Osteoblast (primary cell): ENCODE measurements around the gene HNF1A. TPM values are rescaled to one million over a fixed set of nuclear protein-coding genes. Genes with fewer than 3 reads are reported as not detected.

Experiments used
- DNase-seq: peaks from one replicate; pipeline ENCODE4 v3.0.0; 2011; ENCODE audit warnings: low spot score, mixed read lengths; ENCODE audit not compliant: insufficient read length; ENCODE audit errors: missing footprints
- H2AFZ ChIP-seq: 2 replicates; pipeline ENCODE4 v1.6.0; 2011; ENCODE audit warnings: mild to moderate bottlenecking, low read length
- H3K27ac ChIP-seq: 2 replicates; pipeline ENCODE4 v1.5.1; 2011; ENCODE audit warnings: mild to moderate bottlenecking, low read depth, low read length, moderate library complexity
- H3K27me3 ChIP-seq: 2 replicates; pipeline ENCODE4 v1.6.0; 2012; ENCODE audit warnings: mild to moderate bottlenecking, control low read depth, inconsistent platforms, low read length, moderate library complexity; ENCODE audit not compliant: insufficient read depth
- H3K36me3 ChIP-seq: 2 replicates; pipeline ENCODE4 v1.5.1; 2011; ENCODE audit warnings: mild to moderate bottlenecking, low read length, control low read depth, moderate library complexity; ENCODE audit not compliant: insufficient read depth
- H3K4me1 ChIP-seq: 2 replicates; pipeline ENCODE4 v1.5.1; 2011; ENCODE audit warnings: mild to moderate bottlenecking, low read length, control low read depth, moderate library complexity; ENCODE audit not compliant: insufficient read depth
- H3K4me2 ChIP-seq: 2 replicates; pipeline ENCODE4 v1.6.0; 2011; ENCODE audit warnings: mild to moderate bottlenecking, low read length; ENCODE audit not compliant: insufficient read depth
- H3K4me3 ChIP-seq: fragments of 200-600 bp; sonication (generic); 3 replicates; pipeline ENCODE4 v1.5.1; 2012; ENCODE audit warnings: mild to moderate bottlenecking, low read length, inconsistent platforms; ENCODE audit not compliant: insufficient read depth
- H3K79me2 ChIP-seq: 2 replicates; pipeline ENCODE4 v1.6.0; 2012; ENCODE audit warnings: mild to moderate bottlenecking, low read length, control low read depth, inconsistent platforms; ENCODE audit not compliant: insufficient read depth
- H3K9me3 ChIP-seq: 2 replicates; pipeline ENCODE4 v1.5.1; 2011; ENCODE audit warnings: low read depth, low read length, control low read depth
- H4K20me1 ChIP-seq: 2 replicates; pipeline ENCODE4 v1.6.0; 2012; ENCODE audit warnings: mild to moderate bottlenecking, low read length, control low read depth; ENCODE audit not compliant: insufficient read depth
- total RNA-seq: library from RNA; depleted of rRNA; stranded (reverse); fragments of >200 nt; gene quantifications from 2 replicates; pipeline ENCODE4 v1.2.3, GENCODE V29; 2012
- TF ChIP-seq, protein P1 (sequence below): IDR thresholded peaks from 2 replicates; pipeline ENCODE4 v1.5.1; 2011; ENCODE audit warnings: mild to moderate bottlenecking, low read depth, low read length, moderate library complexity; ENCODE audit errors: extremely low read depth

Gene HNF1A, protein sequence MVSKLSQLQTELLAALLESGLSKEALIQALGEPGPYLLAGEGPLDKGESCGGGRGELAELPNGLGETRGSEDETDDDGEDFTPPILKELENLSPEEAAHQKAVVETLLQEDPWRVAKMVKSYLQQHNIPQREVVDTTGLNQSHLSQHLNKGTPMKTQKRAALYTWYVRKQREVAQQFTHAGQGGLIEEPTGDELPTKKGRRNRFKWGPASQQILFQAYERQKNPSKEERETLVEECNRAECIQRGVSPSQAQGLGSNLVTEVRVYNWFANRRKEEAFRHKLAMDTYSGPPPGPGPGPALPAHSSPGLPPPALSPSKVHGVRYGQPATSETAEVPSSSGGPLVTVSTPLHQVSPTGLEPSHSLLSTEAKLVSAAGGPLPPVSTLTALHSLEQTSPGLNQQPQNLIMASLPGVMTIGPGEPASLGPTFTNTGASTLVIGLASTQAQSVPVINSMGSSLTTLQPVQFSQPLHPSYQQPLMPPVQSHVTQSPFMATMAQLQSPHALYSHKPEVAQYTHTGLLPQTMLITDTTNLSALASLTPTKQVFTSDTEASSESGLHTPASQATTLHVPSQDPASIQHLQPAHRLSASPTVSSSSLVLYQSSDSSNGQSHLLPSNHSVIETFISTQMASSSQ
- total RNA-seq: not detected in 2 replicates

GRCh38 chr12:120978296-120979219, at the start of gene HNF1A:
TSS of gene HNF1A (plus strand) at chr12:120978543. CDS start at chr12:120978769, 226 bp downstream.
- H3K27me3 ChIP-seq: peaks cover 3% of the 10 kb centered on the region
- no peaks in the 10 kb centered on the region for H3K9me3 ChIP-seq
- H3K4me3 ChIP-seq: no peak within 1 kb of the TSS
- H3K36me3 ChIP-seq: no peaks in the 10 kb centered on the region
- no peaks in the 10 kb centered on the region for H4K20me1 ChIP-seq
- no peak within 1 kb of the TSS for H2AFZ ChIP-seq
- H3K4me2 ChIP-seq: no peak within 1 kb of the TSS
- no peak within 1 kb of the TSS for H3K27ac ChIP-seq
- H3K4me1 ChIP-seq: no peaks in the 10 kb centered on the region
- TF ChIP-seq, protein P1, sequence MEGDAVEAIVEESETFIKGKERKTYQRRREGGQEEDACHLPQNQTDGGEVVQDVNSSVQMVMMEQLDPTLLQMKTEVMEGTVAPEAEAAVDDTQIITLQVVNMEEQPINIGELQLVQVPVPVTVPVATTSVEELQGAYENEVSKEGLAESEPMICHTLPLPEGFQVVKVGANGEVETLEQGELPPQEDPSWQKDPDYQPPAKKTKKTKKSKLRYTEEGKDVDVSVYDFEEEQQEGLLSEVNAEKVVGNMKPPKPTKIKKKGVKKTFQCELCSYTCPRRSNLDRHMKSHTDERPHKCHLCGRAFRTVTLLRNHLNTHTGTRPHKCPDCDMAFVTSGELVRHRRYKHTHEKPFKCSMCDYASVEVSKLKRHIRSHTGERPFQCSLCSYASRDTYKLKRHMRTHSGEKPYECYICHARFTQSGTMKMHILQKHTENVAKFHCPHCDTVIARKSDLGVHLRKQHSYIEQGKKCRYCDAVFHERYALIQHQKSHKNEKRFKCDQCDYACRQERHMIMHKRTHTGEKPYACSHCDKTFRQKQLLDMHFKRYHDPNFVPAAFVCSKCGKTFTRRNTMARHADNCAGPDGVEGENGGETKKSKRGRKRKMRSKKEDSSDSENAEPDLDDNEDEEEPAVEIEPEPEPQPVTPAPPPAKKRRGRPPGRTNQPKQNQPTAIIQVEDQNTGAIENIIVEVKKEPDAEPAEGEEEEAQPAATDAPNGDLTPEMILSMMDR: no peak
- H3K79me2 ChIP-seq: no peaks in the 10 kb centered on the region
- DNase-seq: peak; percentile 31

DNA sequence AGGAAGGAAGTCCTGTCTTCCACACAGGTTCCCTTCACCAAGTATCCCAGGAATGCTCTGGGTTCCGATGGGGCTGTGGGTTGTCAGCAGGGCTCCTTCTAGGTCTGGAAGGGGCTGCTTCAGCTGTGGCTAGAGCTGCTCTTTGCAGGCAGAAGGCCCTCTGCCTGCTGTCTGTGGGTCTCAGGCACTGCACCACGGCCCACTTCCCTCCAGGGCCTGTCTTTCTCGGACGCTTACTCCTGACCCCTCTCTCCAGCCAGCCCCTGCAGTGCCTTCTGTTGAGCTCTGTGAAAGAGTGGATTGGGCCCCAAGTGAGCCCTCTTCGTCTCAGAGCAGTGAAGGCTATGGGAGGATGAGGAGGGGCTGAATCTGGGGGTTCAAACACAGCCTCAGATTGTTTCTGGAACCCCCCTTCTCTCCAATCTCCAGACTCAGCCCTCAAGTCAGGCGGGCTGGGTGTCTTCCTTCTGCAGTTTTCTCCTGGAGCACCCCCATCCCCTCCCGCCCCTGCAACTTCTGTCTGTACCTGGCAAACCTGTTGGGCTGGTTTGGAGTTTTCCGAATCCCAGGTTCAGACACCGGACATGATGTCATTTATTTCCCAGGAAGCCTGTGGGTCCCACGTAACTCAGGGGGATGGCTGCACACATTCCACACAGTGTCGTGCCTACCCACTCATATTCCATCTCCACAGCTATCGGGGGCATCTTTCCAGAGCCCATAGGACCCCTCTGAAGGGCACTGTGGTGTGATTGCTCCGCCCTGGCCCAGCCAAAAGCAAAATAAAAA, 49.3 kb upstream of the HNF1A start:
- no peak overlapping the region for H3K4me3 ChIP-seq
- H3K4me1 ChIP-seq: no peaks in the 10 kb centered on the region
- peak overlapping the region; percentile 77 for H2AFZ ChIP-seq
- no peaks in the 10 kb centered on the region for H3K36me3 ChIP-seq
- no peaks in the 10 kb centered on the region for H3K27me3 ChIP-seq
- H3K27ac ChIP-seq: no peak overlapping the region
- no peaks in the 10 kb centered on the region for H3K9me3 ChIP-seq
- TF ChIP-seq, protein P1: no peak
- DNase-seq: no peak
- no peaks in the 10 kb centered on the region for H4K20me1 ChIP-seq
- H3K4me2 ChIP-seq: no peak overlapping the region
- H3K79me2 ChIP-seq: no peaks in the 10 kb centered on the region

- no peak overlapping the region for H2AFZ ChIP-seq
- no peaks in the 10 kb centered on the region for H4K20me1 ChIP-seq
- no peaks in the 10 kb centered on the region for H3K27me3 ChIP-seq
- H3K27ac ChIP-seq: no peak overlapping the region
- no peaks in the 10 kb centered on the region for H3K4me1 ChIP-seq
- TF ChIP-seq, protein P1: no peak
- DNase-seq: no peak
- no peaks in the 10 kb centered on the region for H3K36me3 ChIP-seq
- no peaks in the 10 kb centered on the region for H3K79me2 ChIP-seq
- H3K4me3 ChIP-seq: no peak overlapping the region
- no peaks in the 10 kb centered on the region for H3K9me3 ChIP-seq
- H3K4me2 ChIP-seq: no peak overlapping the region
These were observed 48.3 kb upstream of the HNF1A start for GRCh38 chr12:120930032-120930431.
